Ammon's horn (tissue), 1 donor: ENCODE data around the gene MEPE.
A peak's percentile ranks its signal among the peaks of the same experiment; 100 is the strongest.
"Not testable (repeated sequence)": the region's sequence is repeated elsewhere in the genome, so short reads cannot be mapped to it uniquely, and the experiment has no call there.

Experiments used
- DNase-seq: peaks from one replicate; pipeline ENCODE4 v3.0.0-alpha.2; 2016; ENCODE audit warnings: low spot score

The MEPE gene

GRCh38 chr4:87882861-87883260 lies 50.1 kb downstream of the MEPE start:
- no peak for DNase-seq

- DNase-seq = no peak
These were observed 52.3 kb downstream of the MEPE start for GRCh38 chr4:87884976-87885549.

GRCh38 chr4:87886083-87886482 lies 53.3 kb downstream of the MEPE start:
- DNase-seq = no peak

DNA sequence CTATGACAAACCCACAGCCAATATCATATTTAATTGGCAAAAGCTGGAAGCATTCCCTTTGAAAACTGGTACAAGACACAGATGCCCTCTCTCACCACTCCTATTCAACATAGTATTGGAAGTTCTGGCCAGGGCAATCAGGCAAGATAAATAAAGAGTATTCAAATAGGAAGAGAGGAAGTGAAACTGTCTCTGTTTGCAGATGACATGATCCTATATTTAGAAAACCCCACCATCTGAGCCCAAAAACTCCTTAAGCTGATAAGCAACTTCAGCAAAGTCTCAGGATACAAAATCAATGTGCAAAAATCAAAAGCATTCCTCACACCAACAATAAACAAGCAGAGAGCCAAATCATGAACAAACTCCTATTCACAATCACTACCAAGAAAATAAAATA lies 58.0 kb downstream of the MEPE start:
- DNase-seq = not testable (repeated sequence)

GRCh38 chr4:87895964-87896621 lies 63.3 kb downstream of the MEPE start:
- peak; percentile 68 for DNase-seq
